A673 (cell line): Measurements from ENCODE around the gene LRRC72. TPM values are rescaled to one million over a fixed set of nuclear protein-coding genes. Genes with fewer than 3 reads are reported as not detected.

Source experiments
- BruUV-seq: library from RNA; stranded (reverse); fragments of 400-500 nt; replicated peaks from 2 replicates; lab custom pipeline; 2021; lab: Mats Ljungman, UMichigan
- CTCF ChIA-PET: fragments of 300-600 bp; sonication (Branson Sonifier 250); formaldehyde crosslinking; loops from one replicate; lab custom pipeline; 2022; ENCODE audit warnings: antibody characterized with exemption; lab: Charles Lee
- POLR2A ChIA-PET: fragments of 300-600 bp; sonication (Branson Sonifier 250); formaldehyde crosslinking; loops from one replicate; lab custom pipeline; 2022; ENCODE audit warnings: antibody characterized with exemption; ENCODE audit not compliant: low non-redundant PET; lab: Charles Lee
- DNase-seq: peaks from one replicate; pipeline ENCODE4 v3.0.0-alpha.2; 2015; ENCODE audit warnings: low spot score
- H3K27ac ChIP-seq: fragments of 200-600 bp; sonication (generic); 2 replicates; pipeline ENCODE4 v1.5.1; 2016; ENCODE audit warnings: mixed run types, low read depth, mild to moderate bottlenecking, mixed read lengths, antibody characterized with exemption, low read length; ENCODE audit not compliant: poor library complexity, severe bottlenecking
- H3K27me3 ChIP-seq: fragments of 200-600 bp; sonication (generic); replicated peaks from 2 replicates; pipeline ENCODE4 v1.6.1; 2017; ENCODE audit warnings: mixed run types, low read depth, mild to moderate bottlenecking, mixed read lengths, antibody characterized with exemption, low read length; ENCODE audit not compliant: insufficient read depth, poor library complexity
- H3K36me3 ChIP-seq: fragments of 200-600 bp; sonication (generic); 2 replicates; pipeline ENCODE4 v1.6.1; 2016; ENCODE audit warnings: mixed run types, mild to moderate bottlenecking, mixed read lengths, antibody characterized with exemption, low read length; ENCODE audit not compliant: insufficient read depth, poor library complexity, severe bottlenecking
- H3K4me1 ChIP-seq: fragments of 200-600 bp; sonication (generic); 2 replicates; pipeline ENCODE4 v1.6.1; 2017; ENCODE audit warnings: mixed run types, mild to moderate bottlenecking, mixed read lengths, antibody characterized with exemption, low read length; ENCODE audit not compliant: insufficient read depth, poor library complexity, severe bottlenecking
- H3K4me3 ChIP-seq: fragments of 200-600 bp; sonication (generic); 2 replicates; pipeline ENCODE4 v1.5.1; 2016; ENCODE audit warnings: low read depth, mixed run types, mild to moderate bottlenecking, mixed read lengths, low read length; ENCODE audit not compliant: poor library complexity, severe bottlenecking
- H3K9me3 ChIP-seq: fragments of 200-600 bp; sonication (generic); 2 replicates; pipeline ENCODE4 v1.6.1; 2016; ENCODE audit warnings: mixed run types, low read depth, mild to moderate bottlenecking, mixed read lengths, antibody characterized with exemption, low read length; ENCODE audit not compliant: poor library complexity, severe bottlenecking
- EZH2 ChIP-seq: fragments of 200-600 bp; sonication (generic); IDR thresholded peaks from 2 replicates; pipeline ENCODE4 v1.6.1; 2017; ENCODE audit warnings: borderline replicate concordance, low read depth, mild to moderate bottlenecking, mixed read lengths, antibody characterized with exemption, low read length; ENCODE audit not compliant: poor library complexity, severe bottlenecking
- intact Hi-C: fragments of 100-400 bp; cut with micrococcal nuclease; formaldehyde crosslinking; loops from one replicate; pipeline ENCODE4 v1.10.0; 2022; ENCODE audit not compliant: unreplicated experiment
- total RNA-seq: library from RNA; stranded (reverse); gene quantifications from 2 replicates; pipeline ENCODE4 v1.2.3, GENCODE V29; 2021
- TF ChIP-seq, protein P1 (sequence below): fragments of 300-800, 200-600 bp; sonication (generic); conservative IDR thresholded peaks from 2 replicates; pipeline ENCODE4 v1.5.1; 2017; ENCODE audit warnings: low read depth, mild to moderate bottlenecking, antibody characterized with exemption, low read length, moderate library complexity, mixed read lengths

The LRRC72 gene
- total RNA-seq, 1 experiment from 2014 or later: not detected

DNA sequence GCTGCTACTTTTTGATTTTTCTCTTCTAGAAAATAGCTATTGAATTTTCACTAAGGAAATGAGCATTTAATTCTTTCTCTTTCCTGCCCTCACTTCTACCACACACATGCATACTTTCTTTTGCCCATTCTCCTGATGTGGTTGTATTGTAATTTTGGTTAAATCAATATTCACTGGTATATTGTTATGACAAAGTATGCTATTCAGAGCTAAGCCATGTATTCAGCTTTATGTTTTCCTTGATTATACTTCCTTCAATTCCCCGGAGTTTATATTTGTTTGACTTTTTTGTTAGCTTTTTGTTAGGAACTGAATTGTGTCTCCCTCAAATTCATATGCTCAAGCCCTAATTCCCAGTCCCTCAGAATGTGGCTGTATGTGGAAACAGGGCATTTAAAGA is 24.0 kb downstream of the LRRC72 start:
- POLR2A ChIA-PET: no interaction called here
- Histone ChIP-seq H3K4me1 (no peaks in the 10 kb centered on the region), H3K9me3 (no peaks in the 10 kb centered on the region), H3K27ac (no peak overlapping the region), H3K36me3 (no peaks in the 10 kb centered on the region), H3K4me3 (no peak overlapping the region), H3K27me3 (no peaks in the 10 kb centered on the region)
- CTCF ChIA-PET: no interaction called here
- no TSS peak for BruUV-seq
- no peak for DNase-seq
- intact Hi-C loops: no loop called here
- TF ChIP-seq EZH2: no peak
- TF ChIP-seq, protein P1, sequence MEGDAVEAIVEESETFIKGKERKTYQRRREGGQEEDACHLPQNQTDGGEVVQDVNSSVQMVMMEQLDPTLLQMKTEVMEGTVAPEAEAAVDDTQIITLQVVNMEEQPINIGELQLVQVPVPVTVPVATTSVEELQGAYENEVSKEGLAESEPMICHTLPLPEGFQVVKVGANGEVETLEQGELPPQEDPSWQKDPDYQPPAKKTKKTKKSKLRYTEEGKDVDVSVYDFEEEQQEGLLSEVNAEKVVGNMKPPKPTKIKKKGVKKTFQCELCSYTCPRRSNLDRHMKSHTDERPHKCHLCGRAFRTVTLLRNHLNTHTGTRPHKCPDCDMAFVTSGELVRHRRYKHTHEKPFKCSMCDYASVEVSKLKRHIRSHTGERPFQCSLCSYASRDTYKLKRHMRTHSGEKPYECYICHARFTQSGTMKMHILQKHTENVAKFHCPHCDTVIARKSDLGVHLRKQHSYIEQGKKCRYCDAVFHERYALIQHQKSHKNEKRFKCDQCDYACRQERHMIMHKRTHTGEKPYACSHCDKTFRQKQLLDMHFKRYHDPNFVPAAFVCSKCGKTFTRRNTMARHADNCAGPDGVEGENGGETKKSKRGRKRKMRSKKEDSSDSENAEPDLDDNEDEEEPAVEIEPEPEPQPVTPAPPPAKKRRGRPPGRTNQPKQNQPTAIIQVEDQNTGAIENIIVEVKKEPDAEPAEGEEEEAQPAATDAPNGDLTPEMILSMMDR: no peak

DNA sequence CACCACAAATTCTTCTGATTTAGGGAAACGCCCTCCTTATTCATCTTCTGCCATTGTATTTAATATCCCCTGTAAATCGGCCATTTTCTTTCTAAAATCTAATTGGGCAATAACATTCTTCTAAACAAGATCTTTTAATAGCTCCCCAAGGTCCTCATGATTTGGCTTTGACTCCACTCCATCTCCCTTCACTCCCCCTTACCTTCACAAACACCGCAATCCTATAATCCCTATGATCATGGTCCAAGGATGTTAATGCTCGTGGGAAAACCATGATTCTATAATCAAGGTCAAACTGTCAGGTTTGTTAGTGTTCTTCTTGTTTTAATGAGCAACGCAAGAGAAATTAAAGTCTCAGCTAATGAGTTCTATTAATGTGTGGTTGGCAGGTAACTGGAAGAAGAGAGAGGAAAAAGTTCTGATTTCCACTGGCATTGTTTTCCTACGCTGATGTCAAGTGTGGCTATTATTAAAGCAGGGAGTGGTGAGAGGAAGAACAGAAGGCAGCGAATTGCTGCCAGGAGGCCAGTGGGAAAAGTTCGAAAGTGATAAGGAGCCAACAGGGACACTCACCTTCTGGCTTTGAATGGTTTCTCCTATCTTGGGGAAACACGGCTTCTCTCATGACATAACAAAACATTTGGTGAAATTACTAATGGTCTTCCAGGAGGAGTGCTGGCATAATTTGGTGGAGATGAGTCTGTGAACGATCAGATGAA is 28.1 kb downstream of the LRRC72 start:
- no peak for TF ChIP-seq EZH2
- TF ChIP-seq, protein P1: no peak
- no peaks in the 10 kb centered on the region for H3K4me1 ChIP-seq
- H3K36me3 ChIP-seq: no peaks in the 10 kb centered on the region
- CTCF ChIA-PET: no interaction called here
- H3K9me3 ChIP-seq: no peaks in the 10 kb centered on the region
- POLR2A ChIA-PET: no interaction called here
- H3K4me3 ChIP-seq: no peak overlapping the region
- no peaks in the 10 kb centered on the region for H3K27me3 ChIP-seq
- DNase-seq: no peak
- no peak overlapping the region for H3K27ac ChIP-seq
- BruUV-seq: no TSS peak
- intact Hi-C loops: no loop called here

DNA sequence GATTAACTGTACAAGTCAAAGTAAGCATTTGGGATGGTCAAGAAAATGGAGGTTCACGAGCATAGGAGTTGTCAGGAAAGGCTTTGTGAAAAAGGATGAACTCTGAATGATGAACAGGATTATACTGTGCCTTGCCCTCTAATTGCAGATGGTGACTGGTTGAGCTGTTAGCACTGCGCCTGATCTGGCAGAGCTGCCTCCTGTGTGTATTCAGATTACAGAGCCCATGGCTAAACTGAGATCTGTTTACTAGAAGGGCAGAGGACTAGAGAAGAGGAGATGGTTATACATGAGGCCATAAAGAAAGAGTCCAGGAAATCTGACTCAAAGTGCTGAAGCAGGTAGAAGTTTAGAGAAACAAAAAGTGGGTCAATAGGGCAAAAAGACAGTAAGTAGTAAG is 29.7 kb downstream of the LRRC72 start:
- no peaks in the 10 kb centered on the region for H3K4me1 ChIP-seq
- H3K27ac ChIP-seq: no peak overlapping the region
- no peaks in the 10 kb centered on the region for H3K9me3 ChIP-seq
- no peaks in the 10 kb centered on the region for H3K36me3 ChIP-seq
- no TSS peak for BruUV-seq
- H3K27me3 ChIP-seq: no peaks in the 10 kb centered on the region
- intact Hi-C loops: no loop called here
- no peak for DNase-seq
- TF ChIP-seq, protein P1: no peak
- TF ChIP-seq EZH2: no peak
- CTCF ChIA-PET: no interaction called here
- POLR2A ChIA-PET: no interaction called here
- H3K4me3 ChIP-seq: no peak overlapping the region
